ENCODE results near the gene RBBP8NL. TPM values are rescaled to one million over a fixed set of nuclear protein-coding genes. Genes with fewer than 3 reads are reported as not detected.

The RBBP8NL gene
- total RNA-seq, 1 experiment from 2014 or later = 1.5 TPM

- Mint-ChIP-seq H3K27me3 (ENCODE audit: low read depth) (no peaks in the 10 kb centered on the region), H3K4me3 (no peak overlapping the region), H3K27ac (no peak overlapping the region), H3K4me1 (no peaks in the 10 kb centered on the region), H3K9me3 (no peaks in the 10 kb centered on the region), H3K36me3 (no peaks in the 10 kb centered on the region)
- ChIA-PET POLR2A (no interaction called here), CTCF (interaction anchor here (0.5 to 1.0 kb wide), 2 partner anchors 25 to 47 kb away, joined by 3 to 4 read pairs; partner anchors contain the start of gene RBBP8NL)
- TF ChIP-seq ATF3 (CRISPR knock-in tag; conservative IDR thresholded peaks at IDR 0.05) (no peak), ZNF423 (CRISPR knock-in tag; IDR thresholded peaks at IDR 0.05) (no peak), AFF4 (CRISPR knock-in tag; IDR thresholded peaks at IDR 0.05; ENCODE audit: borderline replicate concordance) (no peak), EMX1 (CRISPR knock-in tag; IDR thresholded peaks at IDR 0.05) (no peak), IRF2 (CRISPR knock-in tag; IDR thresholded peaks at IDR 0.05; ENCODE audit: borderline replicate concordance, low read depth) (no peak), CBFB (CRISPR knock-in tag; IDR thresholded peaks at IDR 0.05; ENCODE audit: low read depth) (no peak), NFATC4 (CRISPR knock-in tag; IDR thresholded peaks at IDR 0.05) (no peak), ELF4 (CRISPR knock-in tag; IDR thresholded peaks at IDR 0.05; ENCODE audit: low read depth) (no peak), SMAD3 (CRISPR knock-in tag; IDR thresholded peaks at IDR 0.05; ENCODE audit: borderline replicate concordance) (no peak), PREB (CRISPR knock-in tag; IDR thresholded peaks at IDR 0.05; ENCODE audit: borderline replicate concordance) (no peak), TCF7 (CRISPR knock-in tag; IDR thresholded peaks at IDR 0.05; ENCODE audit: low read depth) (no peak), JUN (CRISPR knock-in tag; IDR thresholded peaks at IDR 0.05) (no peak), MYBL2 (CRISPR knock-in tag; IDR thresholded peaks at IDR 0.05) (no peak), E2F1 (CRISPR knock-in tag; IDR thresholded peaks at IDR 0.05) (no peak)
- DNase-seq (ENCODE audit: low spot score) (no peak), ATAC-seq (no peak)
Measured at GRCh38 chr20:62452475-62453095, 25.2 kb upstream of the RBBP8NL start.

GRCh38 chr20:62451970-62452369 lies 24.6 kb upstream of the RBBP8NL start:
- ATAC-seq (no peak), DNase-seq (ENCODE audit: low spot score) (no peak)
- ChIA-PET POLR2A (no interaction called here), CTCF (no interaction called here)
- Mint-ChIP-seq H3K4me3 (no peak overlapping the region), H3K27me3 (ENCODE audit: low read depth) (no peaks in the 10 kb centered on the region), H3K4me1 (no peaks in the 10 kb centered on the region), H3K9me3 (no peaks in the 10 kb centered on the region), H3K36me3 (no peaks in the 10 kb centered on the region), H3K27ac (no peak overlapping the region)
- TF ChIP-seq ZNF281 (CRISPR knock-in tag; IDR thresholded peaks at IDR 0.05) (no peak), ZNF423 (CRISPR knock-in tag; IDR thresholded peaks at IDR 0.05) (no peak), ZBTB43 (CRISPR knock-in tag; IDR thresholded peaks at IDR 0.05) (no peak), ATF2 (CRISPR knock-in tag; IDR thresholded peaks at IDR 0.05; ENCODE audit: borderline replicate concordance, low read depth) (no peak), FOXK1 (CRISPR knock-in tag; IDR thresholded peaks at IDR 0.05) (no peak)

Data from WTC11 (cell line).